NCI-H510A treated with DMSO at 0.1 percent for 48 hours (cell line): ENCODE data around the gene ERBB4.
"Not testable (repeated sequence)": the region's sequence is repeated elsewhere in the genome, so short reads cannot be mapped to it uniquely, and the experiment has no call there.

ENCODE experiments used
- DNase-seq: peaks from one replicate; lab custom pipeline; 2025; lab: John Stamatoyannopoulos, UW

Gene ERBB4

DNA sequence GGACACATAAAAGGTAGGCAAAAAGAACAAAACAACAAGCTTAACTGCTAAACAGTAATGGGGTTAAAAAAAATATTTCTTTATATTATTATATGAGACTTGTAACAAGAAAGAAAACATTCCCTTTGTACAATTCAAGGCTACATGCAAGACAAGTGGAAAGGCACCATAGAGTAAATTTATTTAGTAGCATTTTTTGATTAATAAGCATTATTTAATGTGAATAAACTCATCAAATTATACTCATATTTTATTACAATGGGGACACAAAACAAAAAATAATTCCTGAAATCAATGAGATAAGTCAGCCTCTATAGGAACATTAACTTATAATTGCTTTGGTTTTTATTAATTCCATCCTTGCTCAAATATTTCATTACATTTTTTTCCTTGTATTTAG lies 809.2 kb downstream of the ERBB4 start:
- no peak for DNase-seq

DNA sequence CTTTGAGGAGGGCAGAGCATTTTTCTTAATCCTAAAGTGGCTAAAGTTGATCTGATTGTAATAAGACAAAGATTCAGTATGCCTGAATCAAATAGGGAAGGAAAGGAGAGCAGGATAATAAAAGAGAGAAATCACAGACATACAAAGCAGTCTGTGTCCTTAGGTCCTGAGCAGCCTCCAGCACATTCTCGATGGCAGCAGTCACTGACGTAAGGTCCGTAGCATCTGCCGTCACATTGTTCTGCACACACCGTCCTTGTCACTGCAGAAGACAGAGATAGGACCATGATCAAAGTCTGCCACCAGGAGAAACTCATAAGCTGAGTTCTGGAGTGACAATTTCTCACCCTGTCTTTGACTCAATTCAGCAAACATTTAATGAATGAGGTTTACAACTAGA lies 813.7 kb downstream of the ERBB4 start:
- no peak for DNase-seq

DNA sequence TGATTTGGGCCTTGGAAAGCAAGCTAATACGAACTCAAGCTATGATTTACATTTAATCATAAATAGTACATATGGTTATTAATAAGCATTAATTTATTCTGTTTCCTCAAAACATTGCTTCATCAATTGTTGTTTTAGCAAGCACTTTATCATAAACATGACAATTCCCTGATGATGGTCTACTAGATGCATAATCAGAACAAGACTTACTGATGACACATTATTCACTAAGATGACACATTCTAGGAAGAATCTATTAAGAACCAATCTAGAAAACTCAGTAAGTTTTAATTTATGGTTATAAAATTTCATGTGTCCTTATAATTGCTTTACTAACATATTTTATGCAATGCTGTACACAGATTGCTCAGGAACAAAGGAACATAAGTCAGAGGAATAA lies 815.2 kb downstream of the ERBB4 start:
- DNase-seq = no peak

DNA sequence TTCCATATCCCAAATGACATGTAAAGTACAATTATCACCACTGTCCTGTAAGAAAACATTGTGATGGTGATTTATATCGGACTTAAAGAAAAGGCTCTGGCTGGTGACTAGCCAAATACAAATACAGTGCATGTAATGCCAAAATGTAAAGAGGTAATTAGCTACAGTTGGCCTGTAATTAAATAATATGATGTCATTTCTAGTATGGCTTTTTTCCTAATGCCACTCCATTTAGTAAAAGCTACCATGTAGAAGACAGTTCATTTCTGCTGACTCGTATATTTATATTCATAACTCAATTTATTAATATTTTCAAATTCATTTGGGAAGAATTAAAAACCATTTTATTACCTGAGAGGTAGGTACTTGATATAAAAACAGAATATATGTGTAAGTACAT lies 815.7 kb downstream of the ERBB4 start:
- DNase-seq = no peak

DNA sequence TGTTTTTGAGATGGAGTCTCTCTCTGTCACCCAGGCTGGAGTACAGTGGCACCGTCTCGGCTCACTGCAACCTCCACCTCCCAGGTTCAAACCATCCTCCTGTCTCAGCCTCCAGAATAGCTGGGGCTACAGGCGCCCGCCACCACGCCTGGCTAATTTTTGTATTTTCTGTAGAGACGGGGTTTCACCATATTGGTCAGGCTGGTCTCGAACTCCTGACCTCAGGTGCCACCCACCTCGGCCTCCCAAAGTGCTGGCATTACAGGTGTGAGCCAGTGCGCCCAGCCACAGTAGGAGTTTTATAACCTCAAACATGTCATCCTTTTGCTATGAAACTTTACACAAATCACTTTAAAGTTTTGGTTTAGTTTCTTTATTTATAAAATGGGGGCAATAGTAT lies 816.7 kb downstream of the ERBB4 start:
- not testable (repeated sequence) for DNase-seq

DNA sequence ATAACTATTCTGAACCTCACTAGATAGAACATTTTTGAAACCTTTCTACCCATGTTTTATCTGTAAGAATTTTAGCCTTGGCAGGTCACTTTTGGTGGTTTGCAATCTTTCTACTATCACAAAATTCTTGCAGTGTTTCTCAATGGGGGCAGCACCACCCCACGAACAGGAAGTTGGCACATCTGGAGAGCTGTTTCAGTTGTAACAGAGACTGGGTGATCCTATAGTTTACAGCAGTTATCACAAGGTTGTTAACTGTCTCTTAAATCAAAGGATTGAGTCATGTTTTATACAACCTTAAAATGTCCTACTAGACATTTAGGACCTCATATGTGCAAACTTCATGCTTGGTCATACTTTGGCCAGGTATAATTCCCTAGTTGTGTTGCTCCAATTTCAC lies 829.2 kb downstream of the ERBB4 start:
- no peak for DNase-seq

DNA sequence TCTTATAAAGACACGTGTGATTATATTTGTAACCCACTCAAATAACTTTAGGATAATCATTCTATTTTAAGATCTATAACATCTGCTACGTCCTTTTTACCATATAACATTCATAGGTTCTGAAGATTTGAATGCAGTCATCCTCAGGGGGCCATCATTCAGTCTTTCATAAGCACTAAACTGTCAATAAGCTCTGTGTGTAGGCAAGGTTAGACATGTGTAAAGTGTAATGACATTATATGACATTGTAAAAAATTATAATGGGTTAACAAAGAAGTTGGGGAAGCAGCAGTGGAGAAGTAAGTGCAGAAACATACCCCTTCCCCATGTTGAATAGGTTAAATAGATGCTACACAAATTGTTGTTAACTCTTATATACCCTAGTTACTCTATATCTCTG lies 845.9 kb downstream of the ERBB4 start:
- DNase-seq = no peak

DNA sequence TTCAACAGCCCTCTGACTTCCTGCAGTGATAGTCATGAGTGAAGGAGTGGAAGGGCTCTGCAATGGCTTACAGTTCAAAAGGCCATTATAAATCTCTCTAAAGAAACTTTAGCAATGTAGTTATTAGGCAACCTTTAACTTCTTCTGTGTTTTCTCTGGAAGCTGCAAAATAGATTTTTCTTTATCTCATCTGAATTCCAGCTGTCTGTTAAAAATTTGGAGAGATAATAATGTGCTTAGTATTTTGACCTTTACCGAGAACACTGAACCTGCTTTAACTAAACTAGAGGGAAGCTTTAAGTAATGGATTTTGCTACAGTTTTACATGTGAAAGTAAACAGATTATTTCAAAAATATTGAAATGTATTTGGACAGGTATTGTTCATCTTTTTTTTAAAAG lies 847.9 kb downstream of the ERBB4 start:
- no peak for DNase-seq

DNA sequence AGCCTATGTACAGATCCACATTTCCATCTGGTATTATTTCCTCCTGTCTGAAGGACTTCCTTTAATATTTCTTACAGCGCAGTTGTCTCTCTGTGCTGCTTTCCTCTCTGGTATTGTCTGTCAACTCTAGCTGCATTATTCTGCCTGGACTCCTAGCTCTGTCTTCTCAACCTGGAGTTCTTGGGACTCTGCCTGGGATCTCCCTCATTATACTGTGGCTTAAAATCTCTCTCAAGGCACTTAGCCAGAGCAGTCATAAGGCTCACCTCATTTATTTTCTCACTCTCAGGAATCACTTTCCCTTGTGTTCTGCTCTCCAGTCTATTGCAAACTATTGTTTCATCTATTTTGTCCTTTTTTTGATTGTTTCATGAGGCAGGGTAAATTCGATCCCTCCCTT lies 850.4 kb downstream of the ERBB4 start:
- DNase-seq = no peak

DNA sequence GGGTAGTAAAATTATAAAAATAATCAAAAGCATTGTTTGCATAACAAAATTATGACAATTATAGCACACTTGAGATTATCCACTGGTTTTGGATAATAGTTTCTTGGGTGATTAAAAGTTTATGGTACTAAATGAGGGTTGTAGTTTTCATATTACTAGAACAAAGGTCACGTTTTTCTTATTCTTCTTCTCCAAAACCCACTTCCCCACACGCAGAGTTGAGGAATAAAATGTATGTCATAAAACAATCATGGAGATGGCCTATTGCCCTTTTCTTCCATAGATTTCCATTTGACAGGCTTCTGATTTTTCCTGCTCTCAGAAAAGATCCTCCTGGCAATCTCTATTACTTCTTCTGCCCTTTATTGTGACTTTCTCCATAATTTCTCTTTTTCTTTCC lies 863.9 kb downstream of the ERBB4 start:
- no peak for DNase-seq

DNA sequence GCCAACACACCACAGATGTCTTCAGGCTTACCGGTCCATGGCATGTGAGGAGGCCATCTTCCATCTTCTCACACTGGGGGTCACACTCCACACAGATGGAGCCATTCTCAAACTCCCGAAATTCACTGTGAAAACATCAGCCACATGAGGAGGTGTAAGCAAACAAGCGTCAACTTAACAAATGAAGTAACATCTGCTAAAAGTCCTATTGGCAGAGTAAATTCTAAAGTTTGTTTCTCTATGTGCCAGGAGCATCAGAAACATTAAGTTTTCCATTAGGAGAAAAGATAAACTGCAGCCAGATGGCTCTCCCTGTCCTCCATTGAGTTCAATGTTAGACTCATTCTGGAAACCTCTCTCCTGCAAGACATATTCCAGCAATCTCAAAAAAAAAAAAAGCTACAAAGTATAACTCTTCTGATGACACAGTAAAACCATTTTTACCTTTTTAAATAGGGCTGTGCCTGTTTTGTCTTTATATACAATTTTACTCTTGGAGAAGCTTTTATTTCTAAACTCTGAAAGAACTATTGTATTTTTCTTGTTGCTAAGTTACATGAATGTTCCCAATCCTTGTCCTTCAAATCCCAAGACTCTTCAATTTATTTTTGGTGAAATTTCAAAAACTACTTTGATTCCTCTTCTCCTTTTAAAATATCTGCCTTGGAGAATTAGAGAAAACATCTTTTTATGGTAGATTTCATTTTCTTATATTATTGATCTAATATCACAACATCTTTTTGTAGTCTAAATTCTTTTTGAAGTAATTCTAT lies 865.3 kb downstream of the ERBB4 start:
- DNase-seq = no peak

DNA sequence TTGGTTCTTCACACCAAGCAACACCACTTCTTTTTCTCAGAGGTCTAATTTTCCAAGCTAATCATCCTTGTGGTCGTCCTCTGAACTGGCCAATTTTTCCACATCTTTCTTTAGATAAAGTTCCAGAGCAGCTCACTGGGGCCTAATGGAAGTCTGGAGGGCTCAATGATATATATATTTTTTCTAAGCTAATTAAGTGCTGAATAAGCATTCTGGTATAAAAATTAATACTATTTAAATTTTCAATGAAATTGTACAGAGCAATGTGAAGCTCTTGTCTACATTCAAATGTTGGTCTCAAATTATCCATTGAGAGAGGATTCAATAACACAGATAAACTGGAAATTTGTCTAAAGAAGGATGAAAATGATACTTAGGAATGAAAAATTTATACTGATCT lies 866.6 kb downstream of the ERBB4 start:
- no peak for DNase-seq

DNA sequence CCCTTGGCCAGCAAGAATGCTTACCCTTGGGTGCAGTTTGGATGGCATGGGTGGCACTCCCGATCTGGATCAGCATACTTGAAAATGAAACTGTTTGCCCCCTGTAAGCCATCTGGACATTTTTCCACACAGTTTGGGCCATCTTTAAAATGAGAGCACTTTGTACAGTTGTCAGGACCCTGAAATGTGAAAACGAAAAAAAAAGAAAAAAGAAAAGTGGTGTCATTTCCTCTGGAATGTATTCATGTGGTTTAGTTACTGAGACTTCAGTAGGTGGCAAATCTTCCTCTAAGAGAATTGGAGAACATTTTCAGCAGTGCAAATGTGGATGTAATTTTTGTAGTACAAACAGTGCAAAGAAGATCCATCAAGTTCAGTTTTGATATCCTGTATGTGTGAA lies 873.3 kb downstream of the ERBB4 start:
- DNase-seq = no peak

DNA sequence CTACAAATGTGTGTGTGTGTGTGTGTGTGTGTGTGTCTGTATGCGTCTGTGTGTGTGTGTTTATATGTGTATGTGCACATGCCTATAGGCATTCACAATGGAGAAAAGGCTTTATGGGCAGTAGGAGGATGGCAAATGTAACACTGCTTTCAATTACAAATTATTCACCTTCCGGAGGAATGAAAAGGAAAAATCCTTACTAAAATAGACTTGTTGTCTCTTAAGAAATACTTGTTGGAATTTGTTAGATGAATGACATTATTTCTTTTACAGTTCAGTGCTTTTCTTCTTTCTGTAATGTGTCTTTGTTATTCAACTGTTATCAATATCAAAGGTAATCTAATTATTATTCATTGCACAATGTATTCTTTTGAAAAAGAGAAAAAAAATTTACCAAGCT lies 874.3 kb downstream of the ERBB4 start:
- DNase-seq = no peak

DNA sequence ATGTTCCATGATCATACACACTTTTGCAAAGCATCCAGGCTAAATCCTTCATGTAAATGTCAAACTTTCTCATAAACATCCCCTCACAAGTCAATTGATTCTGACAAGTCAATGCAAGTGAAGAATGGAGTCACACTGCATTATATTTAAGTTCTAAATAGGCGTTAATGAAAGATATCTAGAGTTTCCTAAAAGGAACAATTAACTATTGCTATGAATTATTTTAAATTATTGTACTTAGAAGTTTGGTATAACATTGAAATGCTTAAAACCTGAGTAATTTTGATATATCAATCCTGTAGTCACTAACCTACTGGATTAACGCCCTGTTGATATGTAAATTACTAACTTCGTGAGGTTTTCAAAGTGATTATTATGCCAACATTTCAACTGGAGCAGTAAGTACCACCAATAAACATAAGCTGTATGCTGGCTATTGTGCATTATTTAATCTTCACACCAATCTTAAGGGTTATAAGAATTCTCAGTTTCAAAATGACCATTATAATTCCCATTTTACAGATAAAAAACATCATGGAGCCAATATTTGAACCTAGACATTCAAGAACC lies 884.3 kb downstream of the ERBB4 start:
- no peak for DNase-seq

DNA sequence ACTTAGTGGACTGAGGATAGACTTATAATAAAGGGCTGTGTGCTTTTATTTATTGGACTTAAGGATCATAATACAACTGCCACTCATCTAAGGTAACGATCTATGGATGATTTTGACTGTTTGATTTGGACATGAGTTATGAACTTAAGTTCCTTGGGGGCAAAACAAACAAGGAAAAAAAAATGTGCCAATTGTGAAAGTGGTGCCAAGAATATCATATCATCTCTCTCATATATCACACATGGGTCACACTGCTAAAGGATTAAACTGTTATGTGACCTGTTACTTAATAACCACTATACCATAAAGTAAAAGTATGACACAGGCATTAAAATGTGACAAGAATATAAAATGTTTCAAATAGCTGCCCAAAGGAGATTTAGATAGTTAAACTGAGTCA lies 886.3 kb downstream of the ERBB4 start:
- DNase-seq = no peak

DNA sequence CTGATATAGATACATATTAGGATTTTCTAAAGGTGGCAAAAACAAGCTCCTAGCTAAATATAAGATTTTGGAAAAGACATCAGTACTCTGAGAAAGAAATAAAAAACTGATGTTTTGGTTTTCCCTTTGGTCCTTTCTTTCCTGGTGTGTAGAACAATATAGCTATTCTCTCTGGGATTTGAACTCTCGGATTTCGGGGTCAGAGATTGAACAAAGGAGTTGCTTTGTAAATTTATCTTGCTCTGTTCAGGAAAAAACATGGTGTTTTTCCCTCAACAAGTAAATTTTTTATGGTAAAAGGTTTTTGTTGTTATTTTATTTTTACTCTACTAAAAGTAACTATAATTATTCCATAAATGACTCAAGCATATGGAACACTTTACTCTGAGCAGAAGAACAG lies 889.3 kb downstream of the ERBB4 start:
- DNase-seq = no peak

DNA sequence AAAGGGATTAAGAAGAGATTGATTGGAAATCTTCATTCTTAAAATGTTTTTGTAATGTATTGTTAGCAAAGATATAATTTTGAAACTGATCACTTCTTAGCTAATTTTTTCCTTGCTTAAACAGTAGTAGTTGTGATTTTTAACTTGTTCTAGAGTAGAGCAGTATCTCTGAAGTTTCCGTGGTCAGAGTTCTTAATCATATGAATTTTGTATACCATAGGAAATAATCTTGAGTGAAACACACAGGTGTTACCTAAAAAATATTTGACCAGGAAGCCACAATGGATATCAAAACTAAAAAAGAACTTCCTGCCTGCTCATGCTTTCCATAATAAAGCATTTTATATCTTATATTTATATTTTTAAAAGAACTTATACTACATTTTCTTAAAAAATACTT lies 907.1 kb downstream of the ERBB4 start:
- DNase-seq = no peak

DNA sequence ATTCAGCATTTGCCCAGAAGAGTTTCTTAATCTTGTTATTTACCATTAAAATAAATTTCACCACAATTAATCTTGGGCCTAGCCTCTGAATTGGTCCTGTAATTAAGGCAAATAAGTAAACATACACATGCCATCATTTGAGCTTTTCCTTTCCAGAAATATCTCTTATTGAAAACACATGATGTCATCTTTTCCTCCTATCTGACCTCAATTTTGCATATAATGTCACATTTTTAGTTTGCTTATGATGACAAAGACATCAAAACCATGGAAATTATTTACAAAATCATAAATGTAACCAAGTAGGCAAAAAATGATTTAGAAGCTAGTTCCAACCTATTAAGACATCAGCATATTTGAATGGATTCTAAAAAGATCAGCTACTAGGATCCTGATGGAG lies 915.5 kb downstream of the ERBB4 start:
- DNase-seq = no peak

DNA sequence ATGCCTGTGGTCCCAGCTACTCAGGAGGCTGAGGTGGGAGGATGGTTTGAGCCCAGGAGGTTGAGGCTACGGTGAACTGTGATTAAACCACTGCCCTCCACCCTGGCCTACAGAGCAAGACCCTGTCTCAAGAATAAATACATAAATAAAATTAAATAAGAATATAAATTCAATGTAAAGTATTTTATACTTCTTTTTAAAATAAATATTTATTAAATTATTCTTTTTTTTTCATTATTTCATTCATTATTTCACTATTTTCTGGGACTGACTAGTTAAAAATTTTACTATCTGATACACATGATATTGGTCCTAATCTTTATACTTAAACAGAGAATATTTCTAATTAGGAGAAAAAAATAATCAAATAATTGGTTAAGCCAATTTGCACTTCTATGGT lies 917.6 kb downstream of the ERBB4 start:
- no peak for DNase-seq

DNA sequence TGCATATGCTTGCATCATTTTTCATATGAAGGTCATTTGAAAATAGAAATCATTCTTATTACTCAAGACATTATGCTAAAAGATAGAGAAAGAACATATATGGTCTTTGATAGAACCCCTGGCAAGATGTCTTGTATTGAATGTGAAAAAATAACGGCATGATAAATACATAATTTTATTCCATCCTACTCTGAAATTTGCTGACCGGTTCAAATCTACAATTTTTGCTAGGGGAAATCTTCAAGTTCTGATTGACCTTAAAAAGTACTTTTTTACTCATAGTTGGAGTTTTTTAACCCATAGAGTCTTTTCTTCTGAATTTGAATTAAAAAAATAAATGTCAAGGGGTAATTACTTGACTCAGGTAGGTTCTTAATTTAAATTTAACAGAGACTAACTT lies 920.8 kb downstream of the ERBB4 start:
- no peak for DNase-seq

DNA sequence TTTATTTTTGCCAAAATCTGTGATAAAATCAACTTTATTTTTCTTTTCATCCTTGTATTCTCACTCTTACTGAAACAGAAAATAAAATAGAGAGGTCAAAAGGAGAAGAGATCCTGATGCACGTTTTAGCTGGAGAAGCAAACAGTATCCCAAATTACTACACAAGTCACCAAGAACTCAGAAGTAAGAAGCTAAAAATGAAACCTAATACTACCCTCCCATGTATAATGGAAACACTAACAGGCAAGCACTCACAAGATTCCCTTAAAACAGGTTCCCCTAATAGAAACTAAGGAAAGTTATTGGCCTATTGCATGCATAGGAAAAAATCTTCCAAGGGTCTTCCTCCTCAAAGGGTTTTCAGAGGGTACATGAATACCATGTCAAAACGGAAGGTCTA lies 927.0 kb downstream of the ERBB4 start:
- no peak for DNase-seq

DNA sequence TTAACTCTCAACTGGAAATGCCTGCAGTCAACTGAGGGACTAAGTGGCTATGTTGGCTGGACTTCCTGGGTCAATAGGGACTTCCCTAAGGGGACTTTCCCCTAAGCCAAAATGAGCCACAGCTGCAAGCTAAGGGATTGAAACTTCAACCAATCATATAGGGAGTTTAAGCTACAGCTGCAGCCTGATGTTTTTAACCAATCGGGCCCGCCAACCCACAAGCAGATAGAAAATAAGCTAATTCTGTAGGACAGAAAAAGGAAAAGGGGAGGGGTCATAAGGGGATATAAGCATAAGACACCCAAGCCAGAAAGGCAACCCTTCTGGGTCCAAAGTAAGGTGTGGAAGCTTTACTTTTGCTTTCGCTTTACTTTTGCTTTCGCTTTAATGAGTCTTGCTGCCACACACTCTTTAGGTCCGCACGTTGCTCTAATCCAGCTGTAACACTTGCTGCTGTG lies 927.5 kb downstream of the ERBB4 start:
- DNase-seq = no peak

DNA sequence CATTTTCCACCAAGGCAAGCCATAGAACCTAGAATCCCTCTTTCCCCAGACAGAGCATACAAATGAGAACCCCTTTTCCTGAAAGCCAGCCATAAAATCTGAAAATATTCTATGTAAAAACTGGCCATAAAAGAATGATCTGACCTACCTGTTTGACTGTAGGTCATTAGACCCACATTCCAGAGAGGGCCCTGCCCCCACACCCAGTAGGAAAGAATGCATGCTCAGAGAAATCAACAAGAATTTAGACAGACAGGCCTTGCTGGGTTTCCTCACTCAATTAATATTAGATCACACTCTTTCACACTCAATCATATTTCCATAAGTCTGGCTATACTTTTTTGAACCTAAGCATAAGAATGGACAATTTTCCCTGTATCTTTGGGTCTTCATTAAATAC lies 929.5 kb downstream of the ERBB4 start:
- no peak for DNase-seq
